ENCODE data around the gene POU2AF1.

The POU2AF1 gene

GRCh38 chr11:111334532-111335502 lies 44.3 kb downstream of the POU2AF1 start:
- in situ Hi-C loops (cut with MboI; ENCODE audit: low sequenced_read_pairs, unreplicated experiment) = no loop called here
- no peak for DNase-seq (ENCODE audit: low spot score)
- TF ChIP-seq CTCF (IDR thresholded peaks at IDR 0.05; ENCODE audit: borderline replicate concordance, control extremely low read depth, extremely low read depth, insufficient read depth, missing control alignments) = no peak

DNA sequence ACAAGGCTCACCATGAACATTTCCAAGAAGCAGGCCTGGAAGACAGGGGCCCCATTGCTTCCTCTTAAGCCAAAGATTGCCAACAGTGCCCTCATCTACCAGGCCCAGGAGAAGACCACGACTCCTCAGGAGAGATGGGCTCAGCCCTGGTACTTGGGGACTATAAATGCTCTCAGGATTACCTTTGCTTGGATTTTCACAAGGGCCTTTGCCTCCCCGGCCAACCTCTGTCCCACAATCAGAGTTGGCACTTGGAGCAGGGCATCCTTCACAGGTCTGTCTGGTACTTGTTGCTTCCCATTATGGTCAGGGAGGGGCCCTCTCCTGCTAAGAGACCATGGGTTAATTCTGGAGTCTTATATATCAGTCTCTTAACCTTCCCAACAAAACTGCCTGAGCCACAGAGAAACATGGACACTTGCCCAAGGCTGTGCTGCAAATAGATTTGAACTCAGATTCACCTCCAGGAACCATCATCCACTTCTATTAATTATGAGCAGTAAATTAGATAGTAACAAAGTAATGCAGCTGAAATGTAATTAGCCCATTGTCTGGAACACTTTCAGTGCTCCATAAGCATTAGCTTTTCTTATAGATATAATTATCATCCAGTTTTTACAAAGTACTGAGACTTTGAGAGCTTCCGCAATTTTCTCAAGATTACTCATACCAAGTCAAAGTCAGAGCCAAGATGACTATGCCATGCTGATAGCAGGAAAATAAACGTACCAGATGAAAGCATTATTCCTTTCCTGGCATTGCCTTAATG lies 47.2 kb downstream of the POU2AF1 start:
- in situ Hi-C loops (cut with MboI; ENCODE audit: low sequenced_read_pairs, unreplicated experiment) = no loop called here
- DNase-seq (ENCODE audit: low spot score) = no peak
- no peak for TF ChIP-seq CTCF (IDR thresholded peaks at IDR 0.05; ENCODE audit: borderline replicate concordance, control extremely low read depth, extremely low read depth, insufficient read depth, missing control alignments)

DNA sequence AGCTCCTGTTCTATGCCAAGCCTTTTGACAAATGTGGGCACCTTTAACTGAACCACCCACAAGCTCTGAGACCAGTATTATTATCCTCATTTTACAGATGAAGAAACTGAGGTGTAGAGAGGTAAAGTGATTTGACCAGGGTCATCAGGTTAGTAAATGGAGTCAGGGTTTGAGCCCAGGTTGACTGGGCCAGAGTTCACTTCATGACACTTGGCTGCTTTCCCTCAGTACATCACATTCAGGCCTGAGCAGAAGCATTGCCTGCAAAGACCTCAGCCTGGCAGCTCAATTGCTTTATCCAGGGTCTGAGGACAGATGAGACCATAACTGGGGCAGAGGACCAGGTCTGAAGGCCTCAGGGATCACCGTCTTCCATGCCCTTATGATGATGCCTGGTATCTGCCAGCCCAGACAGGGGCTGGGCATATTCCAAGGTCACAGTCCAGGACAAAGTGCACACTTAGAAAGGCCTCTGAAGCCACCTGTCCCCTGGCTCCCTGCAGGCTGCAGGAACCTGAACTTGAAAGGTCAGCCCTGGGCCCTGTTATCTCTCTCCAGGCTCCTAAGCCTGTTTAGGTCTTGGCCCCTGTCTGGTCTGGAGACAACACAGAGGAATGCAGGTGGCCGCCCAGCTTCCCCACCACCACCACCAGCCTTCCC lies 48.7 kb downstream of the POU2AF1 start:
- TF ChIP-seq CTCF (IDR thresholded peaks at IDR 0.05; ENCODE audit: borderline replicate concordance, control extremely low read depth, extremely low read depth, insufficient read depth, missing control alignments) = no peak
- DNase-seq (ENCODE audit: low spot score) = no peak
- in situ Hi-C loops (cut with MboI; ENCODE audit: low sequenced_read_pairs, unreplicated experiment) = no loop called here

GRCh38 chr11:111329306-111330204 lies 49.5 kb downstream of the POU2AF1 start:
- TF ChIP-seq CTCF (IDR thresholded peaks at IDR 0.05; ENCODE audit: borderline replicate concordance, control extremely low read depth, extremely low read depth, insufficient read depth, missing control alignments) = no peak
- no peak for DNase-seq (ENCODE audit: low spot score)
- in situ Hi-C loops (cut with MboI; ENCODE audit: low sequenced_read_pairs, unreplicated experiment) = no loop called here

DNA sequence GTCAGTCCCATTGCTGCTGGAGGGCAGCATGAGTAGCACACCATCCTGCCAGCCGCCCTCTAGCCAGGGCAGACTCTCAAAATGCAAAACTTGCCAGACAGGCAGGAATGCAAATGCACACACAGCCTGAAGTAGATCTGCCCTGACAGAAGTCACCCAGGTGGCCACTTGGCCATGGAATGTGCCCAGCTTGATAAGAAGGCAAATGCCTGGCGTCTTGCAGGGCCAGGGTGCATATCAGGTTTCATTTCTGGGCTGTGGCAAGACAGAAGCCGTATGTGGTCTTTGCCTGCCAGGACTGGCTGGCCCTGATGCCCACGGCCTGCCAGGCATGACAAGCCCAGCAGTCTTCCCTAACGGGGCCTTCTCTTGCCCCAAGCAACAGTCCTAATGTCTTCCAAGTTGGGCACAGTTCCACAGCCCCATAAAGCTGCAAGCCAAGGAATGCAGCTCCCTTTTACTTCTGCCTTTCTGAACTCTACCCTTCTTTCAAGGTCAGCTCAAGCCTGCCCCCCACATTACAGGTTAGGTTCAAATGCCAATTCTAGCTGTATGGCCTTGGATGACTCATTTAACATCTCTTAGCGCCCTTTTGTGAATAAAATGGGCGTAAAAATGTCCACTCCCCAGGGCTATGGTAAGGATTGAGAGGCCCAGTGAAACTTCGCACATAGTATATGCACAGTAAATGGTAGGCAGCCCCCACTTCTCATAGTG lies 51.0 kb downstream of the POU2AF1 start:
- in situ Hi-C loops (cut with MboI; ENCODE audit: low sequenced_read_pairs, unreplicated experiment) = no loop called here
- no peak for DNase-seq (ENCODE audit: low spot score)
- TF ChIP-seq CTCF (IDR thresholded peaks at IDR 0.05; ENCODE audit: borderline replicate concordance, control extremely low read depth, extremely low read depth, insufficient read depth, missing control alignments) = no peak

All from GM13976 (cell line).